Measurements from ENCODE around the gene TAX1BP1.

- no peak for TF ChIP-seq TARDBP (IDR thresholded peaks at IDR 0.05)
- TF ChIP-seq SP1 (IDR thresholded peaks at IDR 0.05) = no peak
- no peak for TF ChIP-seq PKNOX1 (IDR thresholded peaks at IDR 0.05)
- no peak for TF ChIP-seq L3MBTL2 (conservative IDR thresholded peaks at IDR 0.05)
- no peak for TF ChIP-seq ZNF384 (IDR thresholded peaks at IDR 0.05)
- no peak for TF ChIP-seq FOXM1 (IDR thresholded peaks at IDR 0.05; ENCODE audit: borderline replicate concordance)
Observed at GRCh38 chr7:27697861-27698430, 42.0 kb upstream of the TAX1BP1 start.
